GM12878 (cell line): ENCODE results near the gene DDX20. TPM values are rescaled to one million over a fixed set of nuclear protein-coding genes. Genes with fewer than 3 reads are reported as not detected.

Experiments
- BACH1 ChIP-seq: fragments of 450-650 bp; IDR thresholded peaks from 2 replicates; pipeline ENCODE4 v1.6.1; 2017; ENCODE audit warnings: mild to moderate bottlenecking, borderline replicate concordance
- CBFB ChIP-seq: IDR thresholded peaks from 2 replicates; pipeline ENCODE4 v1.6.1; 2016; ENCODE audit warnings: antibody characterized with exemption, low read depth
- CEBPB ChIP-seq, 2 experiments: fragments of 150-350 bp in 1 of 2; IDR thresholded peaks; 2 replicates each; pipeline ENCODE4 v1.6.1; 2012 to 2014; ENCODE audit warnings: low read depth in 2 of 2, low read length in 2 of 2, borderline replicate concordance in 1 of 2, inconsistent platforms in 1 of 2
- EP300 ChIP-seq, 2 experiments: fragments of 150-350 bp in 1 of 2; IDR thresholded peaks; 2 replicates each; pipeline ENCODE4 v1.6.1; 2011 to 2012; ENCODE audit warnings: low read depth in 2 of 2, low read length in 2 of 2, borderline replicate concordance in 1 of 2, improper control_type of control experiment in 1 of 2, inconsistent platforms in 1 of 2; ENCODE audit not compliant: control insufficient read depth in 1 of 2
- FOS ChIP-seq: IDR thresholded peaks from 3 replicates; pipeline ENCODE4 v1.6.1; 2011; ENCODE audit warnings: borderline replicate concordance; ENCODE audit not compliant: insufficient read length; ENCODE audit errors: extremely low read depth
- IKZF2 ChIP-seq, 2 experiments: fragments of 450-650 bp; IDR thresholded peaks; 2 replicates each; pipeline ENCODE4 v1.6.1; 2017; ENCODE audit warnings: mild to moderate bottlenecking in 2 of 2, moderate library complexity in 2 of 2
- IRF4 ChIP-seq: IDR thresholded peaks from 2 replicates; pipeline ENCODE4 v1.6.1; 2011; ENCODE audit warnings: low read depth, low read length
- NRF1 ChIP-seq: conservative IDR thresholded peaks from 2 replicates; pipeline ENCODE4 v1.6.1; 2011; ENCODE audit warnings: mild to moderate bottlenecking, low read depth, low read length, improper control_type of control experiment
- RCOR1 ChIP-seq: conservative IDR thresholded peaks from 2 replicates; pipeline ENCODE4 v1.6.1; 2012; ENCODE audit warnings: low read depth, low read length, improper control_type of control experiment
- SIN3A ChIP-seq: IDR thresholded peaks from 2 replicates; pipeline ENCODE4 v1.6.1; 2012; ENCODE audit warnings: low read depth, low read length, improper control_type of control experiment
- SIX5 ChIP-seq: IDR thresholded peaks from 2 replicates; pipeline ENCODE4 v1.6.1; 2011; ENCODE audit warnings: mild to moderate bottlenecking, low read depth, low read length, moderate library complexity; ENCODE audit not compliant: severe bottlenecking
- SMAD1 ChIP-seq: fragments of 450-650 bp; IDR thresholded peaks from 2 replicates; pipeline ENCODE4 v1.6.1; 2018; ENCODE audit warnings: mild to moderate bottlenecking, low read depth; ENCODE audit not compliant: partially characterized antibody
- TBL1XR1 ChIP-seq: IDR thresholded peaks from 2 replicates; pipeline ENCODE4 v1.6.1; 2012; ENCODE audit warnings: low read depth, low read length, improper control_type of control experiment
- TCF12 ChIP-seq: IDR thresholded peaks from 2 replicates; pipeline ENCODE4 v1.6.1; 2011; ENCODE audit warnings: low read depth, mild to moderate bottlenecking, low read length
- USF1 ChIP-seq: IDR thresholded peaks from 2 replicates; pipeline ENCODE4 v1.6.1; 2011; ENCODE audit warnings: borderline replicate concordance, low read depth, mild to moderate bottlenecking, moderate library complexity, mixed read lengths, low read length; ENCODE audit not compliant: insufficient read depth; ENCODE audit errors: extremely low read length
- ZNF207 ChIP-seq: fragments of 450-650 bp; IDR thresholded peaks from 2 replicates; pipeline ENCODE4 v1.6.1; 2014; ENCODE audit warnings: antibody characterized with exemption, mild to moderate bottlenecking, borderline replicate concordance
- polyA plus RNA-seq, 11 experiments: library from polyadenylated mRNA; depleted of rRNA in 4 of 11; unstranded in 6 of 11; stranded (reverse) in 5 of 11; fragments of >200 nt; fragmentation: Nextera tagmentation in 4 of 11; fragmentation: Illumina TruSeq in 1 of 11; extraction: Ambion mirVana in 4 of 11; extraction: Trizol in 1 of 11; gene quantifications; 1 replicate in 1 of 11; 2 replicates in 10 of 11; pipeline versions ENCODE4 v1.2.1 to v1.2.3, GENCODE V29; 2011 to 2016; ENCODE audit warnings: inconsistent platforms in 2 of 11, missing spikeins in 2 of 11, low read depth in 1 of 11
- total RNA-seq, 4 experiments: library from RNA; depleted of rRNA in 3 of 4; stranded (reverse); fragments of >200 nt in 3 of 4; fragmentation: Illumina TruSeq in 1 of 4; extraction: Trizol in 1 of 4; gene quantifications; 2 replicates each; pipeline versions ENCODE4 v1.2.1 to v1.2.3, GENCODE V29; 2013 to 2021
- TF ChIP-seq, protein P1 (sequence below): fragments of 450-650 bp; conservative IDR thresholded peaks from 2 replicates; pipeline ENCODE4 v1.6.1; 2017; ENCODE audit warnings: mild to moderate bottlenecking, moderate library complexity
- TF ChIP-seq, protein P2 (sequence below): fragments of 450-650 bp; IDR thresholded peaks from 2 replicates; pipeline ENCODE4 v1.6.1; 2017; ENCODE audit warnings: mild to moderate bottlenecking
- TF ChIP-seq, protein P3 (sequence below): fragments of 450-650 bp; formaldehyde crosslinking; IDR thresholded peaks from 2 replicates; pipeline ENCODE4 v1.5.0; 2022; ENCODE audit warnings: mild to moderate bottlenecking, missing genetic modification characterization

The DDX20 gene
- total and polyA plus RNA-seq, 10 of the 15 experiments (the other 5 are each of a cell fraction or from before 2014, with no cell fraction given) = 7.2 to 30.6 (median 25.1) TPM

DNA sequence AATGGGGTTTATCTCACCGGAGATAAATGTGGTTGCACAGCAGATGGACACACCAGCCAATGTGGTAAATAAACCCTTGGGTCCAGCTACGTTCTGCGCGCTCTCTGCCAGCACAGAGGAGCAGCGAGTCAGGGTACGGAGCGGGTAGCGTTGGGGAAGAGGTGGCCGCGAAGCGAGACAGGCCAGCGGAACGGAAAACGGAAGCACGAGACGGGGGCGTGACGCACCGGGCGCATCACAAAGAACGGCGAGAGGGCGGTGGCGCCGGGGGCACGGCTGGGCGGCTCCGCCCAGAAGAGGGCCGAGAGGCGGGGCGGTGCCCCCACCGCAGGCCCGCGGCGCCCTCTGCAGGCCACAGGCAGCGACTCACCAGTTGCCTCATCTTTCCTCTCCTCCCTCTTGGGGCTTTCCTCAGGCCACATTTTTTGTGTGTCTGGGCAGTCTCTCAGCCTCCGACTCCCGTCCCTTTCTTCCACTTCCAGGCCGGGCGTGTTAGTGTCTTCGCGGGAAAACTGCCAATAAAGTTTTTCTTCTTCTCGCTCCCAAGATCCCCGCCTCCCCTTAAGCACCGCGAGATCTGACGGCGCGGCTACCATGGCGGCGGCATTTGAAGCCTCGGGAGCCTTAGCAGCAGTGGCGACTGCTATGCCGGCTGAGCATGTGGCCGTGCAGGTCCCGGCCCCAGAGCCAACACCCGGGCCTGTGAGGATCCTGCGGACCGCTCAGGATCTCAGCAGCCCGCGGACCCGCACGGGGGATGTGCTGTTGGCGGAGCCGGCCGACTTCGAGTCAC, at the start of gene DDX20 (continued):
- TF ChIP-seq NRF1 = no peak
- TF ChIP-seq IKZF2 (IDR thresholded peaks at IDR 0.05) = peak; percentile 98
- no peak for TF ChIP-seq FOS
- TF ChIP-seq USF1 = no peak
- TF ChIP-seq, protein P1, sequence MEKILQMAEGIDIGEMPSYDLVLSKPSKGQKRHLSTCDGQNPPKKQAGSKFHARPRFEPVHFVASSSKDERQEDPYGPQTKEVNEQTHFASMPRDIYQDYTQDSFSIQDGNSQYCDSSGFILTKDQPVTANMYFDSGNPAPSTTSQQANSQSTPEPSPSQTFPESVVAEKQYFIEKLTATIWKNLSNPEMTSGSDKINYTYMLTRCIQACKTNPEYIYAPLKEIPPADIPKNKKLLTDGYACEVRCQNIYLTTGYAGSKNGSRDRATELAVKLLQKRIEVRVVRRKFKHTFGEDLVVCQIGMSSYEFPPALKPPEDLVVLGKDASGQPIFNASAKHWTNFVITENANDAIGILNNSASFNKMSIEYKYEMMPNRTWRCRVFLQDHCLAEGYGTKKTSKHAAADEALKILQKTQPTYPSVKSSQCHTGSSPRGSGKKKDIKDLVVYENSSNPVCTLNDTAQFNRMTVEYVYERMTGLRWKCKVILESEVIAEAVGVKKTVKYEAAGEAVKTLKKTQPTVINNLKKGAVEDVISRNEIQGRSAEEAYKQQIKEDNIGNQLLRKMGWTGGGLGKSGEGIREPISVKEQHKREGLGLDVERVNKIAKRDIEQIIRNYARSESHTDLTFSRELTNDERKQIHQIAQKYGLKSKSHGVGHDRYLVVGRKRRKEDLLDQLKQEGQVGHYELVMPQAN = peak; percentile 99
- peak; percentile 2; the same call in 1 of the 2 replicates for TF ChIP-seq BACH1
- TF ChIP-seq SIN3A = peak; percentile 98
- TF ChIP-seq IRF4 = peak; percentile 49; the same call in 1 of the 2 replicates
- TF ChIP-seq RCOR1 = 0 out of 2 replicates have a peak, but pooled peaks have one; percentile 81
- TF ChIP-seq SIX5 = peak; percentile 37
- peak; percentile 99 for TF ChIP-seq ZNF207
- TF ChIP-seq SMAD1 = no peak
- TF ChIP-seq, protein P2, sequence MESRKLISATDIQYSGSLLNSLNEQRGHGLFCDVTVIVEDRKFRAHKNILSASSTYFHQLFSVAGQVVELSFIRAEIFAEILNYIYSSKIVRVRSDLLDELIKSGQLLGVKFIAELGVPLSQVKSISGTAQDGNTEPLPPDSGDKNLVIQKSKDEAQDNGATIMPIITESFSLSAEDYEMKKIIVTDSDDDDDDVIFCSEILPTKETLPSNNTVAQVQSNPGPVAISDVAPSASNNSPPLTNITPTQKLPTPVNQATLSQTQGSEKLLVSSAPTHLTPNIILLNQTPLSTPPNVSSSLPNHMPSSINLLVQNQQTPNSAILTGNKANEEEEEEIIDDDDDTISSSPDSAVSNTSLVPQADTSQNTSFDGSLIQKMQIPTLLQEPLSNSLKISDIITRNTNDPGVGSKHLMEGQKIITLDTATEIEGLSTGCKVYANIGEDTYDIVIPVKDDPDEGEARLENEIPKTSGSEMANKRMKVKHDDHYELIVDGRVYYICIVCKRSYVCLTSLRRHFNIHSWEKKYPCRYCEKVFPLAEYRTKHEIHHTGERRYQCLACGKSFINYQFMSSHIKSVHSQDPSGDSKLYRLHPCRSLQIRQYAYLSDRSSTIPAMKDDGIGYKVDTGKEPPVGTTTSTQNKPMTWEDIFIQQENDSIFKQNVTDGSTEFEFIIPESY = peak; percentile 66; the same call in 1 of the 2 replicates
- 0 out of 2 replicates have a peak, but pooled peaks have one; percentile 18 for TF ChIP-seq TCF12
- no peak for TF ChIP-seq CEBPB (IDR thresholded peaks at IDR 0.05; ENCODE audit: borderline replicate concordance in 1 of 2, low read depth in 2 of 2, low read length in 2 of 2)
- TF ChIP-seq TBL1XR1 = peak; percentile 48; the same call in 1 of the 2 replicates
- TF ChIP-seq, protein P3, sequence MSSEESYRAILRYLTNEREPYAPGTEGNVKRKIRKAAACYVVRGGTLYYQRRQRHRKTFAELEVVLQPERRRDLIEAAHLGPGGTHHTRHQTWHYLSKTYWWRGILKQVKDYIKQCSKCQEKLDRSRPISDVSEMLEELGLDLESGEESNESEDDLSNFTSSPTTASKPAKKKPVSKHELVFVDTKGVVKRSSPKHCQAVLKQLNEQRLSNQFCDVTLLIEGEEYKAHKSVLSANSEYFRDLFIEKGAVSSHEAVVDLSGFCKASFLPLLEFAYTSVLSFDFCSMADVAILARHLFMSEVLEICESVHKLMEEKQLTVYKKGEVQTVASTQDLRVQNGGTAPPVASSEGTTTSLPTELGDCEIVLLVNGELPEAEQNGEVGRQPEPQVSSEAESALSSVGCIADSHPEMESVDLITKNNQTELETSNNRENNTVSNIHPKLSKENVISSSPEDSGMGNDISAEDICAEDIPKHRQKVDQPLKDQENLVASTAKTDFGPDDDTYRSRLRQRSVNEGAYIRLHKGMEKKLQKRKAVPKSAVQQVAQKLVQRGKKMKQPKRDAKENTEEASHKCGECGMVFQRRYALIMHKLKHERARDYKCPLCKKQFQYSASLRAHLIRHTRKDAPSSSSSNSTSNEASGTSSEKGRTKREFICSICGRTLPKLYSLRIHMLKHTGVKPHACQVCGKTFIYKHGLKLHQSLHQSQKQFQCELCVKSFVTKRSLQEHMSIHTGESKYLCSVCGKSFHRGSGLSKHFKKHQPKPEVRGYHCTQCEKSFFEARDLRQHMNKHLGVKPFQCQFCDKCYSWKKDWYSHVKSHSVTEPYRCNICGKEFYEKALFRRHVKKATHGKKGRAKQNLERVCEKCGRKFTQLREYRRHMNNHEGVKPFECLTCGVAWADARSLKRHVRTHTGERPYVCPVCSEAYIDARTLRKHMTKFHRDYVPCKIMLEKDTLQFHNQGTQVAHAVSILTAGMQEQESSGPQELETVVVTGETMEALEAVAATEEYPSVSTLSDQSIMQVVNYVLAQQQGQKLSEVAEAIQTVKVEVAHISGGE (CRISPR knock-in tag) = no peak
- peak; percentile 8 to 58; a peak in 1 of 4 replicates for TF ChIP-seq EP300 (IDR thresholded peaks at IDR 0.05; ENCODE audit: borderline replicate concordance in 1 of 2, control insufficient read depth in 1 of 2, low read depth in 2 of 2, low read length in 2 of 2)
- peak; percentile 89 for TF ChIP-seq CBFB
